Suppressor macrophage treated with lipopolysaccharide for 4 hours (primary cell): Measurements from ENCODE around the gene PYGM.

Experiments
- DNase-seq: peaks from one replicate; pipeline ENCODE4 v3.0.0-alpha.2; 2020

The PYGM gene

DNA sequence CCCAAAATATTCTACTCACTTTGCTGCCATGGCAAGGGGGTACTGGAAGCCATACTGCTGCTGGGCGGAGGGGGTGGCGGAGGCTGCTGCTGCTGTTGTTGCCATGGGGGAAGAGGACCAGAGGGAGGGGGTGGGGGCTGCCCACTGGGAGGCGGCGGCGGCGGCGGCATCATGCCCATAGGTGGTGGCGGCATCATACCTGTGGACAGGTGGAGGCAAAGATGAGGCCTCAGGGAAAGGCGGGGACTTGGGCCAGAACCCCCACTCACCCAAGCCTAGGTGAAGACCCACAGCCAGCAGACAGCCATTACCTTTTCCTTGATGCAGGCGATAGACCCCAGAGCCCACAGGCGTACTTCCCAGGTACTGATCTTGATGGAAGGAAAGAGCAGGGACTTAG, 7.1 kb upstream of the PYGM start:
- no peak for DNase-seq

- no peak for DNase-seq
Observed at GRCh38 chr11:64765851-64766665, 6.3 kb upstream of the PYGM start.

GRCh38 chr11:64765291-64765850, 5.6 kb upstream of the PYGM start:
- DNase-seq = no peak

- no peak for DNase-seq
Observed at GRCh38 chr11:64764753-64765152, 5.0 kb upstream of the PYGM start.

DNA sequence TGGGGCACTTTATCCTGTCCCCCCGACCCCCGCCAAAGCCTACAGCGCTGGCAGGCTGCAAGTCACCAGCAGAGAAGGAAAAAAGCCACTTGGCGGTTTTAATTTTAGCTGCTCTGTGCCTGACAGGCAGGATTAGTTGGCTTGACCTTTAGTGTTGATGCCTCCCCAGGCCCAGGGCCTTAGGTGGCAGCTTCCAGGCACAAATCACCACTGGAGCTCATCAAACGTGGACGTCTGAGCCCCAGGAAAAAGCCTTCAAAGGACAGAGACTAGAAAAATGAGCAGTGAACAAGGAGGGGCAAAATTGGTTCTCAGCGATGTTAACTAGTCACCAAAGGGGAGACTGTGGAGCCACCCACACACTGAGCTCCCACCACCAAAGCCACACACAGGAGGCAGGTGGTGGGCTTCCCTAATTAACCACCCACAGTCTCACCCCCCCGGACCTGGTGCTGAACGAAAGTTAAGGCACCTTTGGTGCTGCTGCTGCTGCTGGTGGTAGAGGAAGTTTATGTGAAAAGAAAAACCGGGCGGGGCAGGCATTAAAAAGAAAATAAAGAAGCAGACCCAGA, 4.4 kb upstream of the PYGM start:
- DNase-seq = no peak

- DNase-seq = no peak
Observed at GRCh38 chr11:64763526-64764039, 3.8 kb upstream of the PYGM start.

- no peak for DNase-seq
Observed at GRCh38 chr11:64762674-64763525, 3.1 kb upstream of the PYGM start.

DNA sequence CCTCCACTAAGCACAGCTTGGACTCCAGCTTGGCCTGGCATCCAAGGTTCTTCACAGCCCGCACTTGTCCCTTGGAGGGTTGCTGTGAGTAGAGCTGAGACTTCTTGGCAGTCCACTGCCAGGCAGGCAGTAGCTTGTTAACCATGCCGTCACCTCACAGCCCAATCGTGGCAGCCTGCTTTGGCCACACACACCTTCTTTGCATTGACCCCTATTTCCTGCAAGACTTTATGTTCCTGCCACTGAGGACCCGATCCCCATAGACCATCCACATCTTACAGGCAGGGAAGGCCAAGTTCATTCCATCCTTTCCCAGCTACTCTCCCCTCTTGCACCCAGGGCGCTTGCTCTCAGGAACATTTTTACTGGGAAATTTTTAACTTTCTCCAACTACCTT, 2.5 kb upstream of the PYGM start:
- no peak for DNase-seq

GRCh38 chr11:64760759-64761420, 1.1 kb upstream of the PYGM start:
- DNase-seq = no peak

DNA sequence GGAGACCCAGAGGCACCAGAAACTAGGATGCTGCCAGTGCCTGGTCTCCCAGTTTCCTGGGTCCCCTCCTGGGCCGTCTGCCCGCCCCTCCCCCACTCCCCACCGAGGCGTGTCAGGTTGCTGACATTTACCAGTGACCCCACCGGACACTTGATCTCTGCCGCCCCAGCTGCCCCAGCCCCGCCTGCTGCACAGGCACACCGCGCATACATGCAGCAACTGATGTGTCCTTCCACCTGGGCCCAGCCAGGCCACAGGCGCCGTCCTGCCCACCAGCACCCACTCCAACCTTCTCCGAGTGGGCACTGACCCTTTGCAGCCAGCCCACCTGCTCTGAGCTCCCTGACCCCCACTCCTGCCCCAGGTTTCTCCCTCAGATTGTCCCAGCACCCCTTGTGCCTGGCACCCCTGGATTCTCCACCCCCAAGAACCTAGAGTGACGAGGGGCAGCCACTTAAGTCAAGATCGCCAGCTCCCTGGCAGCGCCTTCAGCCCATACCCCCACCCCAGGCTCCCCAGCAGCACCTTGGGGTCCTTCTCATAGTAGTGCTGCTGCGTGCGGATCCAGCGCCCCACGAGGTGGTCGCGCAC, 548 bp downstream of the PYGM start:
- no peak for DNase-seq

- no peak for DNase-seq
Observed at GRCh38 chr11:64758330-64759079, 1.3 kb downstream of the PYGM start.

DNA sequence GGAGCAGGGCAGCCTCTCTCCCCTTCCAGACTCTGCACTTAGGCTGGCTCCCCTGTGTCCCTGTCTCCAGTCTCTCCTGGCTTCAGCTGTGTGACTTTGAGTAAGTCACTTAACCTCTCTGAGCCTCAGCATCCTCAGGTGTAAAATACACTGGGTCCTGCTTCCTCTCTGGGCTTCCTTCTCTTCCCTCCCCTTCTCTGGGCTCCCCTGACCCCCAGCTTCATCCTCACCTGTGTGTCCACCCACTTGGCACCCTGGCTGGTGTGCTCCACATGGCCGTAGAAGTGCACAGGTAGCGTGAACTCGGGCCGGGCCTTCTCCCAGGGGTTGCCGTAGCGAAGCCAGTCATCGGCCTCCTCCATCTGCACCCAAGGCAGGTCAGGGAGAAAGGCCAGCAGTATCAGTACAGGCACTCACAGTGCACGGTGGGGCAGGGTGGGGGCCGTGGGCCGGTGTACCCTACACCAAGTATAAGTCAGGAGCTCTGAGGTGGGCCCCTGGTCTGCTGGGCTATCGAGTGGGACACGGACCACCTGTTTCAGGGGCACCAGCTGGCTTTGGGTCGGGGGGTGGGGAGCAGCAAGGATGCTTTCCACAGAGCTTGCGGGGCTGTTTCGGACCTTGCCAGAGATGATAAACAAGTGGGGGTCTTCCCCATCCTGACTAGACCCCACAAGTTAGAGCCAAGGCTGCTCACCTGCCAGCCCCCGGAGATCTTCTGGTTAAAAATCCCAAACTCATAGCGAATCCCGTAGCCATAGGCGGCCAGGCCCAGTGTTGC, 2.0 kb downstream of the PYGM start:
- no peak for DNase-seq

GRCh38 chr11:64755681-64756361, 4.0 kb downstream of the PYGM start:
- DNase-seq = no peak

DNA sequence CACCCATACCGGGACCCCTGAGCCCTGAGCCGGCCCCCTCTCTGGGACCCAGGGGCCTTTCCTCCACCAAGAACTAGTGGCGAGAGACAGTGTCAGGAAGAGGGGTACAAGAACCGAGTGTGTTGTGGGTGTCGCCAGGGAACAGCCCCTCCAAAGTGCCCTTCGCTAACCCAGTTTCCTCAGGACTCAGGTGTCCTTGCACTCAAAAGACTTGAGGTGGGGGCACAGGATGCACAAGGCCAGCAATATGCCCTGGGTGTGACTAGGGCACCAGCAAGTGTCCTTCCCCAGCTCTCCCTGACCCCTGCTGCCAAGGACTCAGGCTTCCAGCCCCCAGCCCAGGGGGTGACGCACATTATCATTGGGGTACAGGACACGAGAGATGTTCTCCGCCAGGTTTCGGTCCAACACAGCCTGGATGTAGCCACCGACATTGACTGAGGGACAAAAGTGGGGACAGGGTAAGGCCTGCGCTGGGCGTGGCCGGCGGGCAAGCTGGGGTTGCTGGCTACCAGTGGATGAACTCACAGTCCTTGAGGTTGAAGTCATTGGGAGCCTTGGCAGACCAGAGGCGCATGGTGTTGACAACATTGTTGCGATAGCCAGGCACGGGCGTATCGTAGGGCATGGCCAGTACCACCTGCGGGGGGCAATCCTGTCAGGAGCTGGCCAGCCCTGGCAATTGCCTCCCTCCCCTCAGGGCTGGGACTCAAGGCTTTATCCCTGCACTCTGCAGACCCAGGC, 4.7 kb downstream of the PYGM start:
- no peak for DNase-seq

- DNase-seq = no peak
Observed at GRCh38 chr11:64754124-64754918, 5.5 kb downstream of the PYGM start.

GRCh38 chr11:64753380-64754123, 6.2 kb downstream of the PYGM start:
- no peak for DNase-seq

DNA sequence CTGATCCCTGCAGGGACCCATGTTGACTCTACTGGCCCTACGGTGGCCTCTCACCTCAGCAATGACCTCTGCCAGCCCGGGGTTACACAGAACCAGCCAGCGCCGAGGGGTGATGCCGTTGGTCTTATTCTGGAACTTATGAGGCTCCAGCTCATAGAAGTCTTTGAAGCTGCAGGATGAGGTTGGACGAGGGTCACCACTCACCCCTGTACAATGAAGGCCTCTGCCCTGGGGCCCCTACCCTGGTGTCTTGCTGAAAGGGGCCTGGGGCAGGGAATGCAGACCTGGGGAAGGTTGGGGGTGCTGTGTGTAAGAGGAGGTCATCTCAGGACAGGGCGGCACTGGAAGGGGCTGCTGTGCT, 6.8 kb downstream of the PYGM start:
- DNase-seq = no peak
